HTR-8/SVneo (cell line): Measurements from ENCODE around the gene PREX1.
A peak's percentile ranks its signal among the peaks of the same experiment; 100 is the strongest.

Experiments used
- DNase-seq: peaks from one replicate; pipeline ENCODE4 v3.0.0; 2011; ENCODE audit warnings: low spot score, mixed read lengths; ENCODE audit not compliant: insufficient read length
- FAIRE-seq: peaks from 2 replicates; lab custom pipeline; 2011; peaks lifted over from hg19 to GRCh38; lab: Jason Lieb, UNC

The PREX1 gene

GRCh38 chr20:48632825-48633619, 194.8 kb downstream of the PREX1 start:
- no peak for FAIRE-seq
- DNase-seq, result no peak

GRCh38 chr20:48632017-48632824, 195.6 kb downstream of the PREX1 start:
- no peak for DNase-seq
- peak; percentile 66 for FAIRE-seq

GRCh38 chr20:48631114-48632016, 196.4 kb downstream of the PREX1 start:
- DNase-seq, result no peak
- peak; percentile 88 for FAIRE-seq

GRCh38 chr20:48630342-48631075, 197.3 kb downstream of the PREX1 start:
- no peak for FAIRE-seq
- no peak for DNase-seq

GRCh38 chr20:48629960-48630315, 197.9 kb downstream of the PREX1 start:
- peak; percentile 68 for FAIRE-seq

GRCh38 chr20:48629069-48629959, 198.5 kb downstream of the PREX1 start:
- FAIRE-seq, result peak; percentile 80
- DNase-seq, result no peak

More at GRCh38 chr20:48629960-48630315, 197.9 kb downstream of the PREX1 start:
- no peak for DNase-seq

- FAIRE-seq (peak; percentile 79), DNase-seq (no peak)
These were observed 200.1 kb downstream of the PREX1 start for GRCh38 chr20:48627737-48628128.

GRCh38 chr20:48626938-48627736, 200.7 kb downstream of the PREX1 start:
- DNase-seq (no peak), FAIRE-seq (peak; percentile 65)

GRCh38 chr20:48626226-48626937, 201.4 kb downstream of the PREX1 start:
- no peak for DNase-seq
- FAIRE-seq, result peak; percentile 72

GRCh38 chr20:48625136-48625900, 202.5 kb downstream of the PREX1 start:
- no peak for DNase-seq
- no peak for FAIRE-seq

GRCh38 chr20:48624315-48625020, 203.3 kb downstream of the PREX1 start:
- FAIRE-seq, result no peak
- DNase-seq, result no peak

GRCh38 chr20:48623906-48624265, 203.9 kb downstream of the PREX1 start:
- DNase-seq, result no peak
- FAIRE-seq, result no peak

- no peak for DNase-seq
These were observed 204.5 kb downstream of the PREX1 start for GRCh38 chr20:48623176-48623905.

GRCh38 chr20:48622421-48622820, 205.4 kb downstream of the PREX1 start:
- DNase-seq (no peak), FAIRE-seq (no peak)

More at GRCh38 chr20:48623176-48623905, 204.5 kb downstream of the PREX1 start:
- no peak for FAIRE-seq

GRCh38 chr20:48621376-48622078, 206.3 kb downstream of the PREX1 start:
- peak; percentile 74 for FAIRE-seq
- DNase-seq, result peak; percentile 63
